Measurements from ENCODE around the gene ARSJ. TPM values are rescaled to one million over a fixed set of nuclear protein-coding genes. Genes with fewer than 3 reads are reported as not detected.

ARSJ gene
- polyA plus RNA-seq, 1 donor (not counting 4 experiments of a cell fraction or from before 2014, with no cell fraction given), result 15.7 TPM

DNA sequence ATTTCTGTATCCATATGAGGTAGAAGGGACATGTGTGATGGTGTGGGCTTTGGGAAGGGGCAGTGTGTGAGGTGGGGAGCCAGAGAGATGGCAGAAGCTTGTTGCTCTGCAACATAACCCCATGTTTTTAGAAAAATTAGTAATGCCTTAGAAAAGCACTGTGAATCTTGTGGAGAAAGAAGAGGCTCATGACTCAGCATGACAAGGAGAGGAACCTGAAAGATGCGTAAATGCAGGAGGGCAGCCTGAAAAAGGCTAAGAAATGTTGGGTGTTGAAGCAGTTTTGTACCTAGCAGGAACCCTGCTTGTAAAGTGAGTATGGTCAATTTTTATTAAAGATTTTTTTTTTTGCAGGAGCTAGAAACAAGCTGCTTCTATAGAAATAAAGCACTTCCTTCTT lies 59.8 kb downstream of the ARSJ start:
- no peak overlapping the region for H2AFZ ChIP-seq (ENCODE audit: control insufficient read depth, low read length)
- TF ChIP-seq EZH2 (IDR thresholded peaks at IDR 0.05; ENCODE audit: low read length) (no peak), CTCF (optimal IDR thresholded peaks at IDR 0.05 in 1 of 3, IDR thresholded peaks at IDR 0.05 in 1 of 3, conservative IDR thresholded peaks at IDR 0.05 in 1 of 3; ENCODE audit: extremely low read depth in 1 of 3, insufficient read depth in 2 of 3, low read length in 3 of 3) (no peak)
- dilution Hi-C loops (cut with MboI; ENCODE audit: extremely low pct_ligation_motif_present, low sequenced_read_pairs), result no loop called here
- no peaks in the 10 kb centered on the region for H3K79me2 ChIP-seq (ENCODE audit: control insufficient read depth, insufficient read depth, low read length)
- FAIRE-seq, result peak; percentile 57
- no peaks in the 10 kb centered on the region for H4K20me1 ChIP-seq (ENCODE audit: control insufficient read depth, extremely low read depth, insufficient read depth, low read length)
- H3K27ac ChIP-seq (ENCODE audit: control insufficient read depth, insufficient read depth, low read length), result no peak overlapping the region
- H3K36me3 ChIP-seq (ENCODE audit: control insufficient read depth in 2 of 2, extremely low read depth in 1 of 2, insufficient read depth in 2 of 2, low read length in 2 of 2), result no peaks in the 10 kb centered on the region
- H3K4me3 ChIP-seq (ENCODE audit: control insufficient read depth in 2 of 3, extremely low read depth in 1 of 3, insufficient read depth in 2 of 3, low read depth in 1 of 3, low read length in 3 of 3), result no peak overlapping the region
- peak; percentile 4 for DNase-seq (ENCODE audit: low read depth, low spot score)
- H3K4me2 ChIP-seq (ENCODE audit: control insufficient read depth, extremely low read depth, insufficient read depth, low read depth, low read length), result no peak overlapping the region
- H3K9me3 ChIP-seq (ENCODE audit: control insufficient read depth, low read depth, low read length), result no peaks in the 10 kb centered on the region
- peaks cover 9% of the 10 kb centered on the region for H3K4me1 ChIP-seq (ENCODE audit: control insufficient read depth, extremely low read depth, insufficient read depth, low read length)
- H3K9me1 ChIP-seq (ENCODE audit: control insufficient read depth, extremely low read depth, insufficient read depth, low read length), result no peaks in the 10 kb centered on the region
- H3K9ac ChIP-seq (ENCODE audit: control insufficient read depth, extremely low read depth, insufficient read depth, low read length), result no peak overlapping the region
- H3K27me3 ChIP-seq (ENCODE audit: control insufficient read depth, extremely low read depth, insufficient read depth, low read length), result no peaks in the 10 kb centered on the region

GRCh38 chr4:113919145-113919544 lies 60.3 kb downstream of the ARSJ start:
- dilution Hi-C loops (cut with MboI; ENCODE audit: extremely low pct_ligation_motif_present, low sequenced_read_pairs), result no loop called here
- Histone ChIP-seq H3K36me3 (ENCODE audit: control insufficient read depth in 2 of 2, extremely low read depth in 1 of 2, insufficient read depth in 2 of 2, low read length in 2 of 2) (no peaks in the 10 kb centered on the region), H3K27me3 (ENCODE audit: control insufficient read depth, extremely low read depth, insufficient read depth, low read length) (no peaks in the 10 kb centered on the region), H3K4me3 (ENCODE audit: control insufficient read depth in 2 of 3, extremely low read depth in 1 of 3, insufficient read depth in 2 of 3, low read depth in 1 of 3, low read length in 3 of 3) (no peak overlapping the region), H2AFZ (ENCODE audit: control insufficient read depth, low read length) (no peak overlapping the region), H3K9ac (ENCODE audit: control insufficient read depth, extremely low read depth, insufficient read depth, low read length) (no peak overlapping the region), H3K9me3 (ENCODE audit: control insufficient read depth, low read depth, low read length) (no peaks in the 10 kb centered on the region), H3K4me2 (ENCODE audit: control insufficient read depth, extremely low read depth, insufficient read depth, low read depth, low read length) (no peak overlapping the region), H3K27ac (ENCODE audit: control insufficient read depth, insufficient read depth, low read length) (no peak overlapping the region), H3K4me1 (ENCODE audit: control insufficient read depth, extremely low read depth, insufficient read depth, low read length) (peaks cover 8% of the 10 kb centered on the region), H3K9me1 (ENCODE audit: control insufficient read depth, extremely low read depth, insufficient read depth, low read length) (no peaks in the 10 kb centered on the region), H3K79me2 (ENCODE audit: control insufficient read depth, insufficient read depth, low read length) (no peaks in the 10 kb centered on the region), H4K20me1 (ENCODE audit: control insufficient read depth, extremely low read depth, insufficient read depth, low read length) (no peaks in the 10 kb centered on the region)
- TF ChIP-seq EZH2 (IDR thresholded peaks at IDR 0.05; ENCODE audit: low read length), result no peak
- TF ChIP-seq CTCF (optimal IDR thresholded peaks at IDR 0.05 in 1 of 3, IDR thresholded peaks at IDR 0.05 in 1 of 3, conservative IDR thresholded peaks at IDR 0.05 in 1 of 3; ENCODE audit: extremely low read depth in 1 of 3, insufficient read depth in 2 of 3, low read length in 3 of 3), result no peak
- DNase-seq (ENCODE audit: low read depth, low spot score) (no peak), FAIRE-seq (no peak)

Measured in keratinocyte (primary cell).